Liver (tissue), 9 donors: ENCODE results near the gene CFAP65. TPM values are rescaled to one million over a fixed set of nuclear protein-coding genes. Genes with fewer than 3 reads are reported as not detected.

ENCODE experiments used
- DNase-seq: peaks from one replicate; pipeline ENCODE4 v3.0.0-alpha.2; 2017; ENCODE audit warnings: low spot score
- H3K27ac ChIP-seq, 2 donors: one replicate each; pipeline ENCODE4 v1.7.0; 2013; ENCODE audit warnings: inconsistent platforms in 2 of 2, low read length in 2 of 2, control low read depth in 1 of 2, low read depth in 1 of 2, mild to moderate bottlenecking in 1 of 2
- H3K27me3 ChIP-seq, 4 donors: one replicate each; pipeline versions ENCODE4 v1.6.1 to v1.7.0; 2013; ENCODE audit warnings: low read length in 3 of 4, inconsistent platforms in 1 of 4, mild to moderate bottlenecking in 1 of 4, moderate library complexity in 1 of 4; ENCODE audit not compliant: control insufficient read depth in 4 of 4, insufficient read depth in 4 of 4
- H3K36me3 ChIP-seq, 4 donors: one replicate each; pipeline versions ENCODE4 v1.6.1 to v1.7.0; 2013; ENCODE audit warnings: low read length in 3 of 4, mild to moderate bottlenecking in 3 of 4, low read depth in 1 of 4, moderate library complexity in 1 of 4; ENCODE audit not compliant: control insufficient read depth in 4 of 4, insufficient read depth in 3 of 4
- H3K4me1 ChIP-seq, 4 donors: one replicate each; pipeline versions ENCODE4 v1.6.1 to v1.7.0; 2013; ENCODE audit warnings: low read length in 3 of 4, mild to moderate bottlenecking in 3 of 4, moderate library complexity in 1 of 4; ENCODE audit not compliant: control insufficient read depth in 4 of 4, insufficient read depth in 4 of 4
- H3K4me3 ChIP-seq, 3 donors: one replicate each; pipeline versions ENCODE4 v1.6.1 to v1.7.0; 2013; ENCODE audit warnings: low read length in 3 of 3, control low read depth in 1 of 3, low read depth in 1 of 3, mild to moderate bottlenecking in 1 of 3
- H3K9ac ChIP-seq, 2 donors: one replicate each; pipeline ENCODE4 v1.7.0; 2013; ENCODE audit warnings: low read length in 2 of 2, mild to moderate bottlenecking in 2 of 2, moderate library complexity in 2 of 2, control low read depth in 1 of 2, low read depth in 1 of 2
- H3K9me3 ChIP-seq, 4 donors: one replicate each; pipeline versions ENCODE4 v1.6.1 to v1.7.0; 2013; ENCODE audit warnings: low read length in 3 of 4; ENCODE audit not compliant: control insufficient read depth in 4 of 4
- EGR1 ChIP-seq, 2 donors: IDR thresholded peaks; 2 replicates each; pipeline ENCODE4 v1.6.1; 2016 to 2018; ENCODE audit warnings: antibody characterized with exemption in 2 of 2, low read depth in 2 of 2
- FOXA2 ChIP-seq: IDR thresholded peaks from 2 replicates; pipeline ENCODE4 v1.6.1; 2016; ENCODE audit warnings: antibody characterized with exemption
- GABPA ChIP-seq, 2 donors: IDR thresholded peaks in 1 of 2; conservative IDR thresholded peaks in 1 of 2; 2 replicates each; pipeline ENCODE4 v1.6.1; 2016; ENCODE audit warnings: antibody characterized with exemption in 2 of 2, mild to moderate bottlenecking in 1 of 2, moderate library complexity in 1 of 2
- HNF4G ChIP-seq: IDR thresholded peaks from 2 replicates; pipeline ENCODE4 v1.6.1; 2016; ENCODE audit warnings: antibody characterized with exemption
- NR2F2 ChIP-seq: IDR thresholded peaks from 2 replicates; pipeline ENCODE4 v1.6.1; 2016; ENCODE audit warnings: antibody characterized with exemption
- RAD21 ChIP-seq, 2 donors: IDR thresholded peaks; 2 replicates each; pipeline ENCODE4 v1.6.1; 2016; ENCODE audit warnings: antibody characterized with exemption in 2 of 2, mild to moderate bottlenecking in 2 of 2
- RXRA ChIP-seq, 2 donors: IDR thresholded peaks; 2 replicates each; pipeline ENCODE4 v1.6.1; 2017 to 2018; ENCODE audit warnings: antibody characterized with exemption in 2 of 2, mild to moderate bottlenecking in 1 of 2
- SP1 ChIP-seq: IDR thresholded peaks from 2 replicates; pipeline ENCODE4 v1.6.1; 2018; ENCODE audit warnings: antibody characterized with exemption, mild to moderate bottlenecking
- TAF1 ChIP-seq: conservative IDR thresholded peaks from 2 replicates; pipeline ENCODE4 v1.6.1; 2016; ENCODE audit warnings: antibody characterized with exemption, mild to moderate bottlenecking
- YY1 ChIP-seq: IDR thresholded peaks from 2 replicates; pipeline ENCODE4 v1.6.1; 2016; ENCODE audit warnings: antibody characterized with exemption, mild to moderate bottlenecking
- WGBS: extraction: QIAGEN DNeasy Blood & Tissue Kit; methylation state at CpG from one replicate; pipeline ENCODE4 v1.1.7; 2013; 5-methylcytosine and 5-hydroxymethylcytosine counted together
- polyA plus RNA-seq, 2 donors: library from polyadenylated mRNA; stranded (reverse) in 1 of 2; unstranded in 1 of 2; fragments of 200-250 nt in 1 of 2; fragments of >200 nt in 1 of 2; fragmentation: Nextera tagmentation in 1 of 2; extraction: Ambion mirVana in 1 of 2; gene quantifications; one replicate each; pipeline versions ENCODE4 v1.2.1 to v1.2.3, GENCODE V29; 2013 to 2015
- total RNA-seq, 2 donors: library from RNA; depleted of rRNA; stranded (reverse); fragments of >200 nt; gene quantifications; one replicate each; pipeline ENCODE4 v1.2.3, GENCODE V29; 2014
- TF ChIP-seq, protein P1 (sequence below): IDR thresholded peaks from 2 replicates; pipeline ENCODE4 v1.6.1; 2016; ENCODE audit warnings: antibody characterized with exemption
- TF ChIP-seq, protein P2 (sequence below): IDR thresholded peaks from 2 replicates; pipeline ENCODE4 v1.6.1; 2016; ENCODE audit warnings: antibody characterized with exemption
- TF ChIP-seq, protein P3 (sequence below): IDR thresholded peaks from 2 replicates; pipeline ENCODE4 v1.6.1; 2016; ENCODE audit warnings: antibody characterized with exemption, mild to moderate bottlenecking
- TF ChIP-seq, protein P4 (sequence below): fragments of 150-350 bp; IDR thresholded peaks from 2 replicates; pipeline ENCODE4 v1.5.1; 2017; ENCODE audit warnings: improper control_type of control experiment, low read depth, low read length; ENCODE audit not compliant: missing input control
- donor health status: healthy.
- donor health status: healthy.
- donor health status: healthy.
- donor health status: healthy.
- donor health status: healthy.

CFAP65 gene
- total and polyA plus RNA-seq, 4 donors: not detected

DNA sequence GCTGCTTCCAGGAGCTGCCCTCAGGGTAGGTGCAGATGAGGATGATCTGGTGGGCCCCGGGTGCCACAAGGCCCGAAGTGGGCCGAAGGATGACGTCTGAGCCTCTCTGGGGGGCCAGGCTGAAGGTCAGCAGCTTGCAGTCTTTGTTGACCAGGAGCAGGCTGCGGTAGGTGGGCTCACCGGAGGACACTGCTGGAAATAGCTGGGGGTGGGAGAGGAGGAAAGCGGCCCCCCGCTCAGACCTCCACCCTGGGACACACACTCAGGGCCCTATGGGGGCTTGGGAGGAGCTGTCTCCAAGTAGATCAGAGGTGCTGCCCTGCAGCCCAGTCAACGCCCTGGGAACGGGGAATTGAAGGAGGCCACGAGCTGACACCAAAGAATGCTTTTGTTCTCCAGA, 17.3 kb downstream of the CFAP65 start:
- no peak for DNase-seq
- Histone ChIP-seq H3K27ac (no peak overlapping the region), H3K4me3 (no peak overlapping the region)

DNA sequence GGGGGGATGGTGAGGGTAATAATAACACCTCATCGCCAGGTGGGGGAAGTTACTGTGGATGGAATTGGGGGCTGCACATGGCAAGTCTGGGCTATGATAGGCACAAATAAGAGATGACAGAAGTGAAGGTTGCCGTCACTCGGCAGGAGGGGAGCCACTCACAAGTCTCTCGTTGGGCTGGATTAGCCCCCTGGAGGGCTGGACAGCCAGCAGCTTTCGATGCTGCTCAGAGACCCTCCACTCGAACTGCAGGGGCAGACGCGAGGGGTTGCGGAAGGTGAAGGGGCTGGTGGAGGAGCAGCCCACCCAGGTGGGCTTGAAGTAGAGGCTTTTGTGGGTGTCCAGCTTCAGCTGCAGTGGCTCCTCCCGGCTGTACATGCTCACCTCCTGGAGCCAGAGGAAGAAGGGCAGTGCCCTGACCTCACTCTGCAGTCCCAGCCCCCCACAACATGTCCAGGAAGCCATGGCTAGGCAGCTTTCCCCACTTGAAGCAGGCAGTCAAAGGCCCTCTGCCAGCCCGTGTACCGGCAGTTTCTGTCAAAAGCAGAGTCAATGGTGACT, 18.2 kb downstream of the CFAP65 start:
- TF ChIP-seq, protein P1, sequence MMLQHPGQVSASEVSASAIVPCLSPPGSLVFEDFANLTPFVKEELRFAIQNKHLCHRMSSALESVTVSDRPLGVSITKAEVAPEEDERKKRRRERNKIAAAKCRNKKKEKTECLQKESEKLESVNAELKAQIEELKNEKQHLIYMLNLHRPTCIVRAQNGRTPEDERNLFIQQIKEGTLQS: no peak
- TF ChIP-seq RAD21 (IDR thresholded peaks at IDR 0.05) (no peak), SP1 (no peak), YY1 (no peak), NR2F2 (no peak), TAF1 (no peak), GABPA (IDR thresholded peaks at IDR 0.05 in 1 of 2, conservative IDR thresholded peaks at IDR 0.05 in 1 of 2) (no peak), RXRA (IDR thresholded peaks at IDR 0.05) (no peak), HNF4G (no peak), FOXA2 (no peak)
- TF ChIP-seq, protein P2, sequence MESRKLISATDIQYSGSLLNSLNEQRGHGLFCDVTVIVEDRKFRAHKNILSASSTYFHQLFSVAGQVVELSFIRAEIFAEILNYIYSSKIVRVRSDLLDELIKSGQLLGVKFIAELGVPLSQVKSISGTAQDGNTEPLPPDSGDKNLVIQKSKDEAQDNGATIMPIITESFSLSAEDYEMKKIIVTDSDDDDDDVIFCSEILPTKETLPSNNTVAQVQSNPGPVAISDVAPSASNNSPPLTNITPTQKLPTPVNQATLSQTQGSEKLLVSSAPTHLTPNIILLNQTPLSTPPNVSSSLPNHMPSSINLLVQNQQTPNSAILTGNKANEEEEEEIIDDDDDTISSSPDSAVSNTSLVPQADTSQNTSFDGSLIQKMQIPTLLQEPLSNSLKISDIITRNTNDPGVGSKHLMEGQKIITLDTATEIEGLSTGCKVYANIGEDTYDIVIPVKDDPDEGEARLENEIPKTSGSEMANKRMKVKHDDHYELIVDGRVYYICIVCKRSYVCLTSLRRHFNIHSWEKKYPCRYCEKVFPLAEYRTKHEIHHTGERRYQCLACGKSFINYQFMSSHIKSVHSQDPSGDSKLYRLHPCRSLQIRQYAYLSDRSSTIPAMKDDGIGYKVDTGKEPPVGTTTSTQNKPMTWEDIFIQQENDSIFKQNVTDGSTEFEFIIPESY: no peak
- TF ChIP-seq, protein P3, sequence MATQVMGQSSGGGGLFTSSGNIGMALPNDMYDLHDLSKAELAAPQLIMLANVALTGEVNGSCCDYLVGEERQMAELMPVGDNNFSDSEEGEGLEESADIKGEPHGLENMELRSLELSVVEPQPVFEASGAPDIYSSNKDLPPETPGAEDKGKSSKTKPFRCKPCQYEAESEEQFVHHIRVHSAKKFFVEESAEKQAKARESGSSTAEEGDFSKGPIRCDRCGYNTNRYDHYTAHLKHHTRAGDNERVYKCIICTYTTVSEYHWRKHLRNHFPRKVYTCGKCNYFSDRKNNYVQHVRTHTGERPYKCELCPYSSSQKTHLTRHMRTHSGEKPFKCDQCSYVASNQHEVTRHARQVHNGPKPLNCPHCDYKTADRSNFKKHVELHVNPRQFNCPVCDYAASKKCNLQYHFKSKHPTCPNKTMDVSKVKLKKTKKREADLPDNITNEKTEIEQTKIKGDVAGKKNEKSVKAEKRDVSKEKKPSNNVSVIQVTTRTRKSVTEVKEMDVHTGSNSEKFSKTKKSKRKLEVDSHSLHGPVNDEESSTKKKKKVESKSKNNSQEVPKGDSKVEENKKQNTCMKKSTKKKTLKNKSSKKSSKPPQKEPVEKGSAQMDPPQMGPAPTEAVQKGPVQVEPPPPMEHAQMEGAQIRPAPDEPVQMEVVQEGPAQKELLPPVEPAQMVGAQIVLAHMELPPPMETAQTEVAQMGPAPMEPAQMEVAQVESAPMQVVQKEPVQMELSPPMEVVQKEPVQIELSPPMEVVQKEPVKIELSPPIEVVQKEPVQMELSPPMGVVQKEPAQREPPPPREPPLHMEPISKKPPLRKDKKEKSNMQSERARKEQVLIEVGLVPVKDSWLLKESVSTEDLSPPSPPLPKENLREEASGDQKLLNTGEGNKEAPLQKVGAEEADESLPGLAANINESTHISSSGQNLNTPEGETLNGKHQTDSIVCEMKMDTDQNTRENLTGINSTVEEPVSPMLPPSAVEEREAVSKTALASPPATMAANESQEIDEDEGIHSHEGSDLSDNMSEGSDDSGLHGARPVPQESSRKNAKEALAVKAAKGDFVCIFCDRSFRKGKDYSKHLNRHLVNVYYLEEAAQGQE: no peak
- no peak overlapping the region for H3K9ac ChIP-seq
- no peak overlapping the region for H3K27ac ChIP-seq
- no peaks in the 10 kb centered on the region for H3K27me3 ChIP-seq
- H3K9me3 ChIP-seq: no peaks in the 10 kb centered on the region
- no peaks in the 10 kb centered on the region for H3K36me3 ChIP-seq
- H3K4me1 ChIP-seq: no peaks in the 10 kb centered on the region
- WGBS: 81% methylated on average over 12 of the region's 12 CpGs
- H3K4me3 ChIP-seq: no peak overlapping the region
- DNase-seq: no peak

More for the DNA sequence above, 17.3 kb downstream of the CFAP65 start:
- no peak for TF ChIP-seq EGR1 (IDR thresholded peaks at IDR 0.05; ENCODE audit: low read depth in 2 of 2)
- TF ChIP-seq, protein P4, sequence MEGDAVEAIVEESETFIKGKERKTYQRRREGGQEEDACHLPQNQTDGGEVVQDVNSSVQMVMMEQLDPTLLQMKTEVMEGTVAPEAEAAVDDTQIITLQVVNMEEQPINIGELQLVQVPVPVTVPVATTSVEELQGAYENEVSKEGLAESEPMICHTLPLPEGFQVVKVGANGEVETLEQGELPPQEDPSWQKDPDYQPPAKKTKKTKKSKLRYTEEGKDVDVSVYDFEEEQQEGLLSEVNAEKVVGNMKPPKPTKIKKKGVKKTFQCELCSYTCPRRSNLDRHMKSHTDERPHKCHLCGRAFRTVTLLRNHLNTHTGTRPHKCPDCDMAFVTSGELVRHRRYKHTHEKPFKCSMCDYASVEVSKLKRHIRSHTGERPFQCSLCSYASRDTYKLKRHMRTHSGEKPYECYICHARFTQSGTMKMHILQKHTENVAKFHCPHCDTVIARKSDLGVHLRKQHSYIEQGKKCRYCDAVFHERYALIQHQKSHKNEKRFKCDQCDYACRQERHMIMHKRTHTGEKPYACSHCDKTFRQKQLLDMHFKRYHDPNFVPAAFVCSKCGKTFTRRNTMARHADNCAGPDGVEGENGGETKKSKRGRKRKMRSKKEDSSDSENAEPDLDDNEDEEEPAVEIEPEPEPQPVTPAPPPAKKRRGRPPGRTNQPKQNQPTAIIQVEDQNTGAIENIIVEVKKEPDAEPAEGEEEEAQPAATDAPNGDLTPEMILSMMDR: no peak
- no peak for TF ChIP-seq HNF4G
- TF ChIP-seq TAF1: no peak
- Histone ChIP-seq H3K4me1 (no peaks in the 10 kb centered on the region), H3K36me3 (no peaks in the 10 kb centered on the region), H3K27me3 (no peaks in the 10 kb centered on the region), H3K9me3 (no peaks in the 10 kb centered on the region), H3K9ac (no peak overlapping the region)
- 84% methylated on average over 11 of the region's 11 CpGs for WGBS
